Inferior parietal cortex (tissue), 1 donor: ENCODE measurements around the gene FLYWCH2.

Source experiments
- DNase-seq: peaks from one replicate; pipeline ENCODE4 v3.0.0-alpha.2; 2016; ENCODE audit errors: extremely low spot score

FLYWCH2 gene

DNA sequence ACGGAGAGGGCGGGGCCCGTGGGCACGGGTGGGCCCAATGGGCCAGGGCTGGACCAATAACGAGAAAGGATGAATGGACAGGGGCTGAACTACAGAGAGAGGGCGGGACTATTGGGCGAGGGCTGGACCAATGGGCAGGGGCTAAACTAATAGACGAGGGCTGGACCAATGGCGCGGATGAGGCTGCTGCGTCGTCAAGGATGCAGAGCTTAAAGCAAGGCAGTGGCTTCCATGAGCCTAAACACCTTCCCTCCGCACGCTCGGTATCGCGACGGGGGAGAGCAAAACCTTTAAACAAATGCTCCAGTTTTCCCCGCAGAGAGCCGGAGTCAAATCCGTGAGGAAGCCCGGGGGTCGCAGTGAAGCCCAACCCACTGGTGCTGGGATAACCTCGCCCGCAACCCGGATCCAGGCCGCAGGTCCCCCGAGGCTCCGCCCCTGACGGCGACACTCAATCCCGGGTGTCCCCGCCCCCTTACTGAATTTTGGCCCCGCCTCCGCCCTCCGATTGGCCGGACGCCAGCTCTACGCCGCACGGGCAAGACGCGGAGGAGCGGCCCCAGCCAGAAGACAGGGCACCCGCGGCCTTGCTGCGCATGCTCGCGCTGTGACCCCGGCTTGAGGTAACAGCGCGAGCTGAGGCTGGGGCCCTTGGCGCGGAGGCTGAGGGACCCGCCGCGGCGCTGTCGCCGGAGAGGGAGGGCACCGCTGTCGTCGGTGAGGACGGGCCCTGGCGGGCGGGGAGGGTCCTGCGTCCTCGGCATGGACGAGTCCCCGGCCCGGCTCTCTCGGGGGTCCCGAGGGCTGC is at the start of gene FLYWCH2:
Gene FLYWCH2, plus strand, starts transcription at position 566 of the 808 bp plus-strand sequence. CDS start 13,235 bp downstream, outside the sequence.
- DNase-seq, result peak; percentile 95

- DNase-seq, result no peak
These were observed 49.2 kb upstream of the FLYWCH2 start for GRCh38 chr16:2833776-2834175.

DNA sequence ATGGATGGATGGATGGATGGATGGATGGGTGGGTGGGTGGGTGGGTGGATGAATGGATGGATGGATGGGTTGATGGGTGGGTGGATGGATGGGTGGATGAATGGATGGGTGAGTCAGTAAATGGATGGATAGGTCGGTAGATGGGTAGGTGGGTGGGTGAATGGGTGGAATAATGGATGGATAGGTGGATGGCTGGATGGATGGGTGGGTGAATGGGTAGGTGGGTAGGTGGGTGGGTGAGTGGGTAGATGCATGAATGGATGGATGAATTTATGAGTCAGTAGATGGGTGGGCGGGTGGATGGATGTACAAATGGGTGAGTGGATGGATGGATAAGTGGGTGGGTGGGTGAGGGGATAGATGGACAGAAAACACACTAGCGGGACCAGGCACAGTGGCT is 48.0 kb upstream of the FLYWCH2 start:
- no peak for DNase-seq

- DNase-seq, result peak; percentile 35
These were observed 47.1 kb upstream of the FLYWCH2 start for GRCh38 chr16:2835638-2836493.

GRCh38 chr16:2836646-2837508 is 46.1 kb upstream of the FLYWCH2 start:
- no peak for DNase-seq

DNA sequence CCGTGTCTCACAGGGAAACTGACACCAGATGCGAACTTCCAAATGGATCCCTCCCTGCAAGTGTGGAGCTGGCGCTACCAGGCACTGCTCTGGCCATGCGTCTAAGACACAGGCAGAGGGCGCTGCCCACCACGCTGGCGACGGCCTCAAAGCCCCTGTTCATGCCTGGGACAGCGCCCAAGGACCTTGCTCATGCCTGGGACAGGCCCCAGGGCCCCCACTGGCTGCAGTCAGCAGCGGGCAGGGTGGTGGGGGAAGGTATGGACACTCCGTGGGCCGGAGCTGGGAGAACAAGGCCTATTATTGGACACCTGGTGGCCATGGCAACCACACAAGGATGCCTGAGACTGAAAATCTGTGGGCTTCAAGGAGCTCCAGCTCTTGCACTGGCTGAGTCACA is 44.1 kb upstream of the FLYWCH2 start:
- peak; percentile 56 for DNase-seq

GRCh38 chr16:2839650-2840450 is 43.2 kb upstream of the FLYWCH2 start:
- no peak for DNase-seq

DNA sequence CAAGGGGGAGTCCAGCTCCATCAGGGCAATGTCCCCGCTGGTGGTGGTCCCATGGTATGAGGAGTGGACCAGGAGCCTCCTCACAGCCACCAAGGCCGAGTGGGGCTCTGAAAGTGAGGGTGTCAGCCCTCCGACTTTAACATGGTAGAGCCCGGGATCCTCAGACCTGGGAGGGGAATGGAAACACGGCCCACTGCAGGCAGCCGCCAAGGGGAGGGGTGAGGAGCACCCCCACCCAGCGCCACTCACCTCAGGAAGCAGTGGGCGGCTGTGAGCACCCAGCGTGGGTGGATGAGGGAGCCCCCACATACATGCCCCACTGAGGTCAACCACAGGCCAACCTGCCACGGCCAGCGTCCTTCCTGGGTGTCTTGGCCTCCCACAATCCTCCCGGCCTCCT is 42.1 kb upstream of the FLYWCH2 start:
- no peak for DNase-seq

DNA sequence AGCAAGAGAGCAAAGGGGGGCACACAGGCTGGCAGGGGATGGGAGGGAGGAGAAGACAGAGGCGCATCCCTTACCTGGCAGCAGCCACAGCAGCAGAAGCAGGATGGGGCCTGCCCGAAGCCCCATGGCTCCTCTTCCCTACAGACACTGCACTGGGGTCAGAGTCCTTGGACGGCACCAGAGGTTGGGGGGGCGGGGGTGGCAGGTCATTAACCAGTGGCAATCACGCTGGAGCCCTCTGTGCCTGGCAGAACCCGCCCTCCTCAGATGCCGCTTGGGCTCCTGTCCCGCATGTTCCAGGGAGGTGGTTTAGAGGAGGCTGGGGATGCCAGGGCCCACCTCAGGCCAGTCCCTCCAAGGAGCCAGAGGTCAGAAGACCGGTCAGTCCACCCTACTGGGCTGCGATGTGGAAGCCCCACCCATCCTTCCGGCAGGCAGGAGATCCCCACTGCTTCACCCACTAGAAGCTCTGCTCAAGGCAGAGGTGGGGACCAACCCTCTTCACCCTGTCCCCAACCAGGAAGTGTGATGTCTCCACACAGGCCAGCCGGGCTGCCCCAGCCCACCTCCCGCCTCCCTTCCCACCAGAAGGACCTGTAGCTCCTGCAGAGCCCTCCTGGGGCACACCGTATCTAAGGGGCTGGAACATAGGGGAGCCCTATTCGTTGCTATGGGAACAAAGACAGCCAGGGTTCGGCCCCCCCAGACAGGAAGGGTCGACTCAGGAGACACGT is 41.2 kb upstream of the FLYWCH2 start:
- DNase-seq, result no peak

GRCh38 chr16:2842340-2843000 is 40.5 kb upstream of the FLYWCH2 start:
- peak; percentile 34 for DNase-seq

GRCh38 chr16:2843526-2843925 is 39.5 kb upstream of the FLYWCH2 start:
- DNase-seq, result no peak

GRCh38 chr16:2845116-2845515 is 37.9 kb upstream of the FLYWCH2 start:
- DNase-seq, result no peak

- no peak for DNase-seq
These were observed 36.3 kb upstream of the FLYWCH2 start for GRCh38 chr16:2846511-2847310.

DNA sequence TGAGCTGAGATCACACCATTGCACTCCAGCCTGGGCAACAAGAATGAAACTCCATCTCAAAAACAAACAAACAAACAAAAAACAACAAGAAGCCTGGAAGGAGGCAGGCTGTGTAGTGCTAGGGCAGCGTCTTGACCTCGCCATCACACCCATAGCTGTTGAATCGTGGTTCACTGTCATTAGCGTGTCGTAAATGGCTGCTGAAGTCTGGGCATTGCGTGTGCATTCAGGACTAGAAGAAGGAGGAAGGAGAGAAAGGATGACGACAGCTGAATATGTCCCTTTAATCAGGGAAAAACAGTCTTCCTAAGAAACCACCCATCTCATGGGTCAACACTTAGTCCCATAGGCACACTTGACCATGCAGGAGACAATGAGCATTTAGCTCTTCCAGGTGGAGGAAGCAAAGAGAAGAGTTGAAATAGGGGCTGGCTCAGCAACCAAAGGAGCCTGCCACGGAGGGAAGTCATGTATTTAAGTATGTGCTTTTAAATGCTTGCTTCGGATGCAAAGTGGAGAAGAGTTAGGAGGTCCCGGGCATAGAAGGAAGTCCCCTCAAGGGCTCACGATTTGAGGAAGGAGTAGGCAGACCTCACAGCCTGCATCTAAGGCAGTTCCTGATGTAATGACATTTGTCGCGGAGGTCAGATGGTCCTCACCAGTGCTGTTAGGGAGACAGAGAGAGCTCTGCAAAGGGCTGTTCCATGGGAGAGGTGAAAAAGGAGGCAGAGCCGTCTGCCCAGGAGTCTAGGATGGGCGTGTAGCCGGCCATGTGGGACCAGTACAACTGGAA is 33.9 kb upstream of the FLYWCH2 start:
- no peak for DNase-seq

DNA sequence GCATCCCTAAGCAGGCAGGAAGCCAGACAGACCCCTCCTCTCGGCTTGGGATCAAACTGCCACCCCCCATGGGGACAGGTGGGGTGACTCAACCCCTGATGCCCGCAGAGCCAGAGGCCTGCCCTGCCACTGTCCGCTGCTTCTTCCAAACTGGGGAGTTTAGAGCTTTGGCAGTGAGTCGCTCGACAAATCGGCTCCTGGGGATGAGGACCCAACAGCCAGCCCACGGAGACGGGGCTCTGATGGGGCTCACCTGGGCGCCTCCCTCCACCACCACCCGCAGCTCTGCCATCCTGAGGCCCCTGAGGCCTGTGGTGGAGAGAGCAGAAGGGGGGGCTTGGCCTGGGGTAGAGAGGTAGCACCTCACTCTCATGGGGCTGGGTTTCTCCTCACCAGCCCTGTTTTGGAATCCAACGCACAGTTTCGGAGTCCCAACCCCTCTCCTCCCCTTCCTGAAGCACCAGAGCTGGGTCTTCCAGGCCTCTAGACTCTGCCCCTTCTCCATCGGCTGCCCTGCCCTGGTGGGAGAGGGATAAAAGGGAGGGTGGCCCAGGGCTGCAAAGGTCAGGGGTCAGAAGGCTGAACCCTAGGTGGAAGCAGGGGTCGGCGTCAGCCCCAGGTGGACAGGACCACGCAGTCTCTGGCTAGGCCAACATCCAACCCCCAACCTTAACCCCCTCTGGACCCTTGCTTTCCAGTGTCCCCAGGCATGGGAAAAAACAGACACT is 30.8 kb upstream of the FLYWCH2 start:
- no peak for DNase-seq

DNA sequence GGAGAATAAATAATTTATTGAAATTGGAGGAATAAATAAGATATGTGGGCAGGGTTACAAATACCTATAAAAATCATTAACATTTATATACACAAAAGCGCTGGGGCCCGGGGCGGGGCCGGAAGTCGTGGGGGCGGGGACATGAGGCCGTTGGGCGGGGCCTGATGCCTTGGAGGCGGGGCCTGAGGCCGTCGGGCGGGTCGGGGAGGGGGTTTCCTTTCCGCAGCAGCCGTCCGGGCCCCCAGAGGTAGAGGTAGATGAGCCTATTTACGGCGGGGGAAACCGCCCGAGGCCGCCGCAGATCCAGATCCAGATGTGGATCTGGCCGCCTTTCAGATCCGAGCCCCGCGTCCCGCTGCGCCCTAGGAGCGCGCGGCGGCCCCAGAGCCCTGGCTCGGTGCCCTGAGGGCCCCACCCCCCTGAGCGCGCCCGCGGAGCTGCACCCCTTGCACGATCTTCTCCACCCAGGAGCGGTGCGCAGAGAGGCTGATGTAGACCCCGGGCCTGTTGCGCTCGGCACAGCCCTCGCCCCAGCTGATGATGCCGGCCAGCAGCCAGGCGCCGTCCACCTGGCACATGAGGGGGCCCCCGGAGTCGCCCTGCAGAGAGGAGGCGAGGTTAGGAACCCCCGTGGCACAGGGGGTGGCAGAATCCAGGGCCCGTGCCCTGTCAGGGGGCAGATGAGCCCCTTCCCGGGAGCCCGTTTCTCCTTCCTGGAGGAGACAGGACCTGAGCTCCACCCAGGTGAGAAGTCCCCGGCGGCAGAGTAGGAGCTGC is 30.1 kb upstream of the FLYWCH2 start:
- DNase-seq, result no peak
